HG02943 (cell line): ENCODE data around the gene SIT1.

Experiments
- ATAC-seq: cut with Tn5 transposase; IDR thresholded peaks from one replicate; pipeline ENCODE4 v1.9.1; 2021; ENCODE audit warnings: mild to moderate bottlenecking, low read depth, moderate library complexity; ENCODE audit not compliant: unreplicated experiment

SIT1 gene

GRCh38 chr9:35650341-35651158, at the start of gene SIT1:
Gene SIT1 (minus strand): TSS chr9:35650931. CDS start chr9:35650853, 78 bp downstream.
- no peak for ATAC-seq

- ATAC-seq = no peak
Observed at GRCh38 chr9:35700031-35700430, 49.3 kb upstream of the SIT1 start.

- ATAC-seq = no peak
Observed at GRCh38 chr9:35698231-35698630, 47.5 kb upstream of the SIT1 start.

- no peak for ATAC-seq
Observed at GRCh38 chr9:35697486-35697885, 46.8 kb upstream of the SIT1 start.

- ATAC-seq = no peak
Observed at GRCh38 chr9:35696520-35697215, 45.9 kb upstream of the SIT1 start.

- ATAC-seq = no peak
Observed at GRCh38 chr9:35695943-35696401, 45.2 kb upstream of the SIT1 start.

GRCh38 chr9:35691757-35692301, 41.1 kb upstream of the SIT1 start:
- no peak for ATAC-seq

- ATAC-seq = no peak
Observed at GRCh38 chr9:35691334-35691650, 40.6 kb upstream of the SIT1 start.

- no peak for ATAC-seq
Observed at GRCh38 chr9:35690614-35691333, 40.0 kb upstream of the SIT1 start.

- ATAC-seq = no peak
Observed at GRCh38 chr9:35690294-35690613, 39.5 kb upstream of the SIT1 start.

GRCh38 chr9:35689542-35690293, 39.0 kb upstream of the SIT1 start, which contains the start of gene TPM2:
Gene TPM2 (minus strand): TSS chr9:35689925. CDS start chr9:35689817, 108 bp downstream.
- no peak for ATAC-seq

GRCh38 chr9:35688558-35689541, 38.1 kb upstream of the SIT1 start:
- no peak for ATAC-seq

GRCh38 chr9:35687972-35688557, 37.3 kb upstream of the SIT1 start:
- no peak for ATAC-seq

- ATAC-seq = no peak
Observed at GRCh38 chr9:35687306-35687705, 36.6 kb upstream of the SIT1 start.

- ATAC-seq = no peak
Observed at GRCh38 chr9:35686222-35687203, 35.8 kb upstream of the SIT1 start.

- ATAC-seq = no peak
Observed at GRCh38 chr9:35685506-35685905, 34.8 kb upstream of the SIT1 start.

- ATAC-seq = no peak
Observed at GRCh38 chr9:35684921-35685320, 34.2 kb upstream of the SIT1 start.

- no peak for ATAC-seq
Observed at GRCh38 chr9:35683323-35683722, 32.6 kb upstream of the SIT1 start.
